IPS DF 19.7 (cell line): Measurements from ENCODE around the gene TOR1AIP2.
"Not testable (repeated sequence)": the region's sequence is repeated elsewhere in the genome, so short reads cannot be mapped to it uniquely, and the experiment has no call there.

Source experiments
- DNase-seq: peaks from one replicate; pipeline ENCODE4 v3.0.0-alpha.2; 2013; ENCODE audit warnings: low read depth, low spot score

Gene TOR1AIP2

DNA sequence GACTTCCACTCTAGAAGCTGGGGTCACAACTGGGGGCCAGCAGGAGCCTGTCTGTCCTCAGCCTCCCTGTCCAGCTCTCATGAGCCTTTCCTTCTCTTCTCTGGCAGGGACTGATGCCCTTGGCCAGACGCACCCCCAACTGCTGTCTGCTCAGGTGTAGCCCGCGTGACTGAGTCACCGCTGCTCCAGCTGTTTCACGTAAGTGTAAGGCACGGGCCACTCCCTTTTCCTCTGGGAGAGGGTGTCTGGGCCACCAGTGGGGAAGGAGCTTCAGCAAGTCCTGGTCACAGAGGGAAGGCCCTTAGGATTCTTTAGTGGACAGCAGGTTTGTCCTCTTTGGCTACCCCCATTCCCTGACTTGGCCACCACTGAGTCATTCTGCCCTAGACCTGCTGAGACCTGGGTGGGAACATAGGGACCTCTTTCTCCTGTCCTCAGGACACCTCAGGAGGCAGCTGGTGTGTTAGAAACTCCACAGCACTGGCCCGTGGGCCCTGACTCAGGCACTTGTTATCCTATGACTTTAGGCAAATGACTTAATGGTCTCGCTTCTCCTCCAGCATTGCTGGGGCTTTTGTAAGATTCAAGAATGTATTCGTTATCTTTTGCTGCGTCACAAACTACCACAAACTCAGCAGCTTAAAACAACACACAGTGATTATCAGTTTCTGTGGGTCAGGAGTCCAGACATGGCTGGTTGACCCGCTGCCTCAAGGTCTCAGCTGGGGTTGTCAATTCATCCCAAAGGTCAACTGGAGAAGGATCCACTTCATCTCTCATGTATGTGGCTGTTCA is 69.7 kb downstream of the TOR1AIP2 start:
- no peak for DNase-seq

DNA sequence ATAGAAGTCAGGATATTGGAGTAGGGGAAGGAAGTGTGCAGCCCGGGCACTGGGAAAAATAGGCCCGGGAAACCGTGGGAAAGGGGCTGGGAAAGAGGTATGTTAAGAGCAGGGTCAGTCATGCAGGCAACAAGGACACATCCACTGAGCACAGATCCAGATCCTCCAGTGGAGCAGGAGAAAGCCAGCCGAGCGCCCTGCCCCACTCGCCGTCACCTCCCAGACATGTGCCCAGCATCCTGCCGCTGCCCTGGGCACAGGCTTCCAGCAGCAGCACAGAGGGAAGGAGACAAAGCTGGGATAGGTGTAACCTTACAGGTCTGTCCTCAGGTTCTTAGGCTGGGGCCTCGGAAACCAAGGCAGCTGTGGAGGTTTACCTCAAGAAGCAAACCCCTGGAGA is 70.3 kb downstream of the TOR1AIP2 start:
- DNase-seq = no peak

DNA sequence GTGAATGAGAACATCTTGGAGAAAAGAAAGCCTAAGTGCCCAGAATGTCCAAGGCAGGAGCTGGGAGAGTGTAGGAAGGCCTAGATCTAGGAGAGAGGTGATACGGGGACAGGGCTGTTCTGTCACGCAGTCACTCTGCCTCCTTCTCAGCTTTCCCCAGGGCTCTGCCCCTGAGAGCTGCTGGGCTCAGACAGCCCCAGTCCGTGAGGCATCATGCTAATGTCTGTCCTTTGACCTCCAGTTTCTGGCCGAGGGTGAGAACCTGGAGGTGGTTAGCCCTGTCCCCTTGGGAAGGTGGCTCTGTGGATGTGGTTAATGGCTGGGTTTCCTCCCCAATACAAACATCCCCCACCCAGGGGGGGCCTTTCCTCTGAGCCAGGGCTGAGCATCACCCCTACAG is 71.3 kb downstream of the TOR1AIP2 start:
- DNase-seq = no peak

DNA sequence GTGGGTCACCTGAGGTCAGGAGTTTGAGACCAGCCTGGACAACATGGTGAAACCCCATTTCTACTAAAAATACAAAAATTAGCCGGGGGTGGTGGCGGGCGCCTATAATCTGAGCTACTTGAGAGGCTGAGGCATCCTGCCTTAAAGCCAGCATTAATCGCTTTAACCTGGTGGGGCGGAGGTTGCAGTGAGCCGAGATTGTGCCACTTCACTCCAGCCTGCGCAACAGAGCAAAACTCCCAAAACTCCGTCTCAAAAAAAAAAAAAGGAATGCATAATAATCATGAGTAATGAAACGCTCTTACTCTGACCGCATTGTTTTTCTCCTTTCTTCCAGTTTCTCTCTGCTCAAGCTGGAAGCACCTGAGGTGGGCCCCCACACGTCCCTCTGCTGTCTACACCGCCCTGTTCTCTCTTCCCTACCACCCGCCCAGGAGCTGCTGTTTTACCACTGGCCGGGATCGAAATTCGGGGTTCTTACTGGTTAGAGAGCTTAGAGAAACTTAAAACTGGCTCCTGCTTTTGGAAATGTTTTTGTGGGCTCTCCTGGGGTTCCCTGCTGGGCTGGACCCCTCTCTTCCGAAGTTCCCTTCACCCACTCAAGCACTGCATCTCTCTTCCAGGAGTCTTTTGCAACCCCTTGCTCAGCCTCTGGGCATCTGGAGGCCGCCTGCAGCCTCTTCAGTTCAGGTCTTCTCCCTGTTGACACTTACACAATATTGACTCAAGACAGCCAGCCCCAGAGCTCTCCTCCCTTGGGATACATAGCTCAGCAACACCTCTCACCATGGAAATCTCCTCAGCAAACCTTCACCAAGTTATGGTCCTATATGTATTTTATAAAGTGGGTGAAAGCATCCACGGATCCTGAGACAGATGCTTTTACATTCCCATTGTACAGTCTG is 72.1 kb downstream of the TOR1AIP2 start:
- DNase-seq = no peak

DNA sequence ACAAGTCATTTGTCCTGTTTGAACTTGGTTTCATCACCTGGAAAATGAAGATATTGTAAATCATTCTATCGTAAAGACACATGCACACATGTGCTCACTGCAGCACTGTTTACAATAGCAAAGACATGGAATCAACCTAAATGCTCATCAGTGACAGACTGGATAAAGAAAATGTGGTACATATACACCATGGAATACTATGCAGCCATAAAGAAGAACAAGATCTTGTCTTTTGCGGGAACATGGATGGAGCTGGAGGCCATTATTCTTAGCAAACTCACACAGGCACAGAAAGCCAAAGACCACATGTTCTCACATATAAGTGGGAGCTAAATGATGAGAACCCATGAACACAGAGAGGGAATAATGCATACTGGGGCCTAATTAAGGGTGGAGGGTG is 73.2 kb downstream of the TOR1AIP2 start:
- not testable (repeated sequence) for DNase-seq

DNA sequence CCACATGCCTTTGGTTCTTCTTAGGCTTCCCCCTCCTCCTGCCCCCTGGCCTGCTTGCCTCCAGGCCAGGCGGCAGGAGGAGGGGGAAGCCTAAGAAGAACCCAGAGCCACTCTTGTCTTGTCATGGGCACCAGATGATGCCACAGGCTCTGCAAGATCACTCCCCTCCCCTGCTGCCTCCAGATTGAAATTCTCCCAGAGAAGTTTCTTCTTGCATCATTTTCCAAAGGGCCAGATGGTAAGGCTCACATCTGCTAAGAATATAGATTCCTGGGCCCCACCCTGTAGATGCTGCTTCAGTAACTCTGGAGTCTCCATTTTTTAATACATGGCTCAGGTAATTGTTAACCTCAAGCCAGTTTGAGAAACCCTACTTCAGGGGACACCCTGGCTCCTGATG is 73.7 kb downstream of the TOR1AIP2 start:
- DNase-seq = no peak

DNA sequence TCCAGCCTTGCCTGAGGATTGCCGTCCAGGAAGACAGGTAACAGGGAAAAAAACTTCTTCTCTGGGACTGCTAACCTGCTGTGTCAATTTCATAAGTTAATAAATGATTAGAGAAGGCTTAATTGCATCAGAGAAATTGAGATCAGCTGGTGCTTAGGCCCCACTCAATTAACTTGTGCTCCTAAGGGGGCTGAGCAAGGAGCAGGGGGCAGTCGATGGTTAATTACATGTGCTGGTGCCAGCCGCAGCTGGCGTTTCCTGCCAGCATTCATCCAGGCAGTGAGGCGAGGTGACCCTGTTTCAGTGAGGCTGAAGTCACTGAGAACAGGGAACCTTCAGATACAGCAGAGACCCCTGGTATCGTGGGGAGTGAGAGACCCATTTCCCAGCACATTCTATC is 74.5 kb downstream of the TOR1AIP2 start:
- DNase-seq = no peak

DNA sequence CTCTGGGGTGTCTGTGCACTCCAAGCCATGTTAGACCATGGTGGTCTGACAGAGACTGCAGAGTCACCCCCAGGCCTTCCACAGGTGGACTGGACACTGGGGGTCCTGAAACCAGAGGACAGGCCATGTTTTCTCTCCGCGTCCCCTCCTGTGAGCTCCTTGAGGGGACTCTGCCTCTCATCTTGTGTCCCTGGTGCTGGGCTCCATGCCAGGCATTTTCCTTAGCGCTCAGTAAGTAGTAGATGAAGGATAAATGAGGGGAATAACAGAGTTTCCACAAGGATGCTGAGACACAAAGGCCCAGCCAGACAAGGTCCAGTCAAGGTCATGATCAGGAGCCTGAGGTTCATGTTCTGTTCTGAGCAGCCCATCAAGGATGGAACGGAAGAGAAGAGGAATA is 77.1 kb downstream of the TOR1AIP2 start:
- no peak for DNase-seq

DNA sequence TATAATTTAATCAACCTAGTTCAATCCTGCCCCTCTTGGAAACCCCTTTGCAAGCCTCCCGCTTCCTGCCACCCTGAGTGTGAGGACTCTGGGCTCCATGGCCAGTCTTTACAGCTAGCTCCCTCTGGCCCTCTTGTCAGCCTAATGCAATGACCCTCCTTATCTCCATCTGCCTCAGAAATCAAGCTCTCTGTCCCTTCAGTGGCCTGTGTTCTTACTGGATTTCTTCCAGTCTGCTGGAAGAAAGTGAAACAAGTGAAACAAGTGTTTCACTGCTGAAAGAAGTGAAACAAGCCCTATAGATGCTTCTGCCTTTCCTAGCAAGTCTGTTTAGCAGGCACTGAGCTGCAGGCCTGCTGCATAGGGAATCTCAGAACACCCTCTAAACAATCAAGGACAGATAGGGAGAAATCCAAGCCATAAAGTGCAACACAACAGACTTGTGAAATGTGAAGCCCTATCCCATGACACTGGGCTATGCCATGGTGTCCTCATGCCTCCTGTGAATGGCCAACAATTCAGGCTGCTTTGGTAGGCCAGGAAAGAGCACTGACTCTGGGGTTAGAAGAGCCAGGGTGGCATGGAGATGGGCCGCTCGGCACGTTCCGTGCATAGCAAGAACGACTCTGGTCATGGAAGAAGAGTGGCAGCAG is 78.6 kb downstream of the TOR1AIP2 start:
- no peak for DNase-seq

DNA sequence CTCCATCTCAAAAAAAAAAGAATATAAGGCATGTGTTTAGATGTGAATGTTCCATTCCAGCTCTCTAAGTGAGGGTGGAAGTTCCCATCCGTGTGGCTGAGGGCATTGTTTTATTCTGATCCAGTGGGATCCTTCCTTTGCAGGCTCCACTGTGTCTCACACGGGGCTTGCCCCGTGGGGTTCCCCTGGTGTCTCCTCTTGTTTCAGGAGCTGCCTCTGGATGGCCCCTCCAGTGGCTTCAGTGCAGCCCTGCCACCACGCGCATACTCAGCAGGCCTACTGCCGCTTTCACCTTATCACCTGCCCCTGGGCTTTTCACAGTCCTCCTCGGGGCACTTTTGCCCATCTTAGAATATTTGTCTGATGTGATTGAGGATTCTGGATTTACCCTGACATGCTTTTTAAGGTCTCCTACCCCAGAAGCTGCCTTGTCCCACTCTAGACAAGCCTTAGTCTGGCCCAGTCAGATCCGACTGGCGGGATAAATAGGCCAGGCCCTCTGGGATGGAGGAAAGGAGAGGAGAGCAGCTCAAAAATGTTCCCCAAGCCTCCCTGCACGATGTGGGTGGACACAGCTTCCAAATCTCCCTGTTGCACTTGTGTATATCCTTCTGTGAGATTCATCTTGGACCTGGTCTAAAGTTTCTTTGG is 79.3 kb downstream of the TOR1AIP2 start:
- no peak for DNase-seq

DNA sequence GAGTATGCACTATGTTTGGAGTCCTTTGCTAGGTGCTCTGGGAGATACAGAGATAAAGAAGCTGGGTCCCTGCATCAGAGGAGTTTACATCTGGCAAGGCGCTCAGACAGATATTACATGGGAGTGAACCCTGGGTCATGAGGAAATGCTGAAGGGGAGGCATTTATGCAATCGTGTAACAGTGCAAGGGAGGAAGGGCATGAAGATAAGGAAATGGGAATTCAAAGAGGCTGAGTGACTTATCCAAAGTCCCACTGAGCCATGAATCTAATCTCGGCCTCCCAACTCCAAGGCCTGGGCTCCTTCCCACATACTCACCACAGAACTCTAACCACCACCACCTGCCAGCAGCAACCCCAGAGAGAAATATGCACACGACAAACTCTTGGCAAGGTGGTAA is 82.9 kb downstream of the TOR1AIP2 start:
- DNase-seq = no peak

DNA sequence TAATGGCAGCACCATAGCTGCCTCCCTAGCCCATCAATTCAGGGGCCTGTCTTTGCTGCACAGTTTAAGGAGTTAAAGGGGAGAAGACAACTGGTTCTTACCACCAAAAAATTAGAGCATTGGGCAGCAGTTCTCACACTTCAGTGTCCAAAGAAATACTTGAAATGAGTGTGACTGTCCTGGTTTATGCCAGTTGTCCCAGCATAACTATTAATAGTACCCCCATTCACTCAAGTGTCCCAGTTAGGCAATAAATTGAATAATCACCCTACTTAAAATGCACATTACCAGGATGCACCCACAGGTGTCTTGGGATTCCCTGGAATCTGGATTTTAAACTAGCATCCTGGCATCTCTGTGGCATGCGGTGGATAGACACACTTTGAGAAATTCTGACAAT is 83.5 kb downstream of the TOR1AIP2 start:
- no peak for DNase-seq

DNA sequence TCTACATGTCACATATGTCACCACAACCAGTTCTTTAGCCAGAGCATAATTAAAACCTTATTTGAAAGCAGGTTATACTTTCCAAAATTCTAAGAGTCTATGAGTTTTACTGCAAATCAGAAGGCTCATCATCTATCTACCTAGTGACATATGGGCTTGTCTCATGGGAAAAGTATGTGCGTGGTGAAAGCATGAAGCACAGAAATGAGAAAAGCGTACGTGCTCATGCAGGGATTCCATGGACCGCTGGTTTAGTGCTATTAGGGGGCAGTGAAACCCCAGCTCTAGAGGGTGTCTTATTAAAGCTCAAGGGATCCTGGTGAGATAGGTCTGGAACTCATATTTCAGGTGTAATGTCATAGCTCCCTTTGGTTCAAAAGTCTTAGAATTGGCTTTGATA is 84.3 kb downstream of the TOR1AIP2 start:
- DNase-seq = no peak
